GM12873 (cell line): Measurements from ENCODE around the gene MAP3K7.

Source experiments
- TF ChIP-seq, protein P1 (sequence below): IDR thresholded peaks from 2 replicates; pipeline ENCODE4 v1.5.1; 2012; ENCODE audit warnings: low read depth, mild to moderate bottlenecking, moderate library complexity, low read length, control low read depth; ENCODE audit not compliant: insufficient read depth; ENCODE audit errors: missing control alignments

The MAP3K7 gene

DNA sequence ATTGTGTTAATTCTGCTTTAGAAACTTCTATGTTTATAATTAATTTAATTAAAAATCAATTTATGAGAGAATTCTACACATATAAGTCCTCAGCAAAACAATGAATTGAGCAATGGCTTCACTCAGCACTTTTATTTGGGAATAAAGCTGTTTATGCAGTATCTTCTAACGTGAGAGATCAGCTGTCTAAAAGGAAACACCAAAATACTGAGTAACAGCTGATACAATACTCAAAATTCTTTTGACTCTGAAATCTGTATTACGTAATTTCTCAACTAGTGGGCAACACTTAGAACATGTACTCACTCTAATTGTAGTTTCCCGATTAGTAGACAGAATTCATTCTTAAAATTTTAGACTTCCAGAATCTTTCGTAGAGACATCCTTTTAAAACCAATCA is 49.8 kb downstream of the MAP3K7 start:
- TF ChIP-seq, protein P1, sequence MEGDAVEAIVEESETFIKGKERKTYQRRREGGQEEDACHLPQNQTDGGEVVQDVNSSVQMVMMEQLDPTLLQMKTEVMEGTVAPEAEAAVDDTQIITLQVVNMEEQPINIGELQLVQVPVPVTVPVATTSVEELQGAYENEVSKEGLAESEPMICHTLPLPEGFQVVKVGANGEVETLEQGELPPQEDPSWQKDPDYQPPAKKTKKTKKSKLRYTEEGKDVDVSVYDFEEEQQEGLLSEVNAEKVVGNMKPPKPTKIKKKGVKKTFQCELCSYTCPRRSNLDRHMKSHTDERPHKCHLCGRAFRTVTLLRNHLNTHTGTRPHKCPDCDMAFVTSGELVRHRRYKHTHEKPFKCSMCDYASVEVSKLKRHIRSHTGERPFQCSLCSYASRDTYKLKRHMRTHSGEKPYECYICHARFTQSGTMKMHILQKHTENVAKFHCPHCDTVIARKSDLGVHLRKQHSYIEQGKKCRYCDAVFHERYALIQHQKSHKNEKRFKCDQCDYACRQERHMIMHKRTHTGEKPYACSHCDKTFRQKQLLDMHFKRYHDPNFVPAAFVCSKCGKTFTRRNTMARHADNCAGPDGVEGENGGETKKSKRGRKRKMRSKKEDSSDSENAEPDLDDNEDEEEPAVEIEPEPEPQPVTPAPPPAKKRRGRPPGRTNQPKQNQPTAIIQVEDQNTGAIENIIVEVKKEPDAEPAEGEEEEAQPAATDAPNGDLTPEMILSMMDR: no peak

DNA sequence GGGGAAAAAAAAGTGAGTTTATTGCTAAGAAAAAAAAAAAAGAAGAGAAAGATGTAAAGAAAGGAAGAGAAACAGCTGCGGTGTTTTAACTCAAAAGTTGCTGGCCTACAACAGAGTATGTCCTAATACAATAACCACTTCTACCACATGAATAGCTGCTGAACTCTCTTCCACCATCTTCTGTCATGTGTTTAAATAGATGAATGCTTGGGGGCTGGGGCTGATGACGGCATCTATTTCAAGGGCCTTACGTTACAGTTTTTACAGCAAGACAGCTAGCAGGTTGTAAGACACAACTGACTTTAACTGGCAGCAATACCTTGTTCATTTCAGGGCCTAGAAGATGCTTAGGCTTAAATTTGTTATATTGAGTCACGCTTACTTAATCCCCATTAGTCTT is 50.4 kb downstream of the MAP3K7 start:
- TF ChIP-seq, protein P1: no peak

DNA sequence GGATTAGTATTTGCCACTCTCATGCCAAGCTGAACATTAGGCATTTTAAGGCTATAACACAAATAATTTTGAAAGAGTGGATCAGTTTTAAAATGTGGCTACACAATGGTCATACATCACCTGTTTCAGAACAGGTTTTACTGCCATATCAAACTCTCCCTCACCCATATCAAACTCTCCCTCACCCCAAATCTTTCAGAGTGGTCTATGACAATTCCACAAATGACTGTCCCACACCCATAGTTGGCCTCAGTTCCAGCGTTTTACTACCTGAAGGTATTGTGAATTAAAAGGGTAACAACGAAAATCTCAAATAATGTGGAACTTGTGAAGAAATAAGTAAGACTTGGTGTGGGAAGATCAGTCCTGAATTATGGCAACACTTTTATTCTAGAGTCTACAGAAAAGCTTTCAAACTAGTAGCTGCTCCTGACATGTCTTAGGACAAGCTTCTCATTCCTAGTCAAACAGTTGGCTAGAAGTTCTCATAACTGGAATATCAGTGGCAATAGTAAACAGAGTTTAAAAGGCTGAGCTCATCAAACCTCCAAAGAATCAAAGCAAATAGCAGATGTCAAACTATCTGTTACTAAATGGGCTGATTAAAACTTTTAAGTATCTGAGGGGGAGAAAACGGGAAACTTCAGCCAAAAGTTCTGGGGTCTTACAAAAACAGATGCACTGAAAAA is 52.4 kb downstream of the MAP3K7 start:
- TF ChIP-seq, protein P1: no peak

DNA sequence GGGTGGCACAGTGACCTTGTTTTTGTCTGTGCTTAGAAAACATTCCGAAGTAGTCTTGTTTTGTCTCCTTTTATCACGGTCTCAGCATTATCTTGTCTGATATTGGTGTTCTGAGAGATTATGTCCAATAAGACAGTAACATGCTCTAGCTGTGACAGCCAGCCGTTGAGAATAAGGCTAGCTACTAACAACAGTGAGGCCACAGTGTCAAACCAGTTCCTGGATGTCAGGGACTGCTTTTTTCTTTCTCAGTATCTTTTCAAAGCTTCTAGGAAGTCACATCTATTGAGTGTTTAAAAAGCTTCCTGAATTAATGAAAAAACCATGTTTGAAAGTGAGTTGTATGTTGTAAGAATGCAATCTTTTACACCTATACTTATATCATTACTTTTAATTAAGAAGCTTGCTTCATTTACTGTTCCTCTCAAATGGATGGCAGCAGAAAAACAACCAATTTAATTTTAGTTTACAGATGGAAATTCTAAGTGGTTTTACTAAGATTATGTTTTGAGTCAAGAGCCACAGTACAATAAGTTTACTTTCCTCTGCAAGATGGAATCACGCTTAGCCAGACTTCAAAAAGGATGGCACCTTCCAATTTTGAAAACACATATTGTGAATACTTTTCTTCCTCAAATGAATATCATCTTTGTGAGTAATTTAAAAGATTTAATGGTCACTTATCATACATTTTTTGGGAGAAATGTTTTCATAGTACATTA is 53.1 kb downstream of the MAP3K7 start:
- TF ChIP-seq, protein P1: no peak

DNA sequence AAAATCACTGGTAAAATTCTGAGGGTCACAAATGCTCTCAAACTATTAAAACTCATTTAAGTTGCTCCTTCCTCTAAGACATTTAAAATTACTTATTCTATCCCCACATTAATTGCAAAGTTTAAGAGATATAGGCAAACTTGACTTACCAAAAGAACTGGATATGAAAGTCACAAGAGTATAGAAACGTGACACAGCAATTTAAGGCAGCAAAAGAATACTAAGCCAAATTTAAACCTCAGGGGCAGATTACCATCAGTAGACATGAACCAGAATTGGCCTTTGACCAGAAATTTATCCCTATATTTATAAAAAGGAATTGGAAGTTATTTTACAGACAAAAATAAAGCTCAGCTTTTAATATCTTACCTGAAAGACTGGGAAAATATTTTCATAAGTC is 56.0 kb downstream of the MAP3K7 start:
- TF ChIP-seq, protein P1: no peak

DNA sequence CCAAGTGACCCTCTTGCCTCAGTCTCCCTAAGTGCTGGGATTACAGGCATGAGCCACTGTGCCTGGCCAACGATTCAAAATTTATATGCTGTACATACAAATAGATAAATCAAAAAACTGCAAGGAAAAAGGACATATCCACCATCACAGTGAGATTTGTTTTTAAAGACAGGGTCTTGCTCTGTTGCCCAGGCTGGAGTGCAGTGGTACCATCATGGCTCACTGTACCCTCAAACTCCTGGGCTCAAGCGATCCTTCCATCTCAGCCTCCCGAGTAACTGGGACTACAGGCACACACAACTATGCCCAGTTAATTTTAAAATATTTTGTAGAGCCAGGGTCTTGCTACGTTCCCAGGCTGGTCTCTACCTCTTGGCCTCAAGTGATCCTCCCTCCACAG is 61.5 kb downstream of the MAP3K7 start:
- TF ChIP-seq, protein P1: no peak

DNA sequence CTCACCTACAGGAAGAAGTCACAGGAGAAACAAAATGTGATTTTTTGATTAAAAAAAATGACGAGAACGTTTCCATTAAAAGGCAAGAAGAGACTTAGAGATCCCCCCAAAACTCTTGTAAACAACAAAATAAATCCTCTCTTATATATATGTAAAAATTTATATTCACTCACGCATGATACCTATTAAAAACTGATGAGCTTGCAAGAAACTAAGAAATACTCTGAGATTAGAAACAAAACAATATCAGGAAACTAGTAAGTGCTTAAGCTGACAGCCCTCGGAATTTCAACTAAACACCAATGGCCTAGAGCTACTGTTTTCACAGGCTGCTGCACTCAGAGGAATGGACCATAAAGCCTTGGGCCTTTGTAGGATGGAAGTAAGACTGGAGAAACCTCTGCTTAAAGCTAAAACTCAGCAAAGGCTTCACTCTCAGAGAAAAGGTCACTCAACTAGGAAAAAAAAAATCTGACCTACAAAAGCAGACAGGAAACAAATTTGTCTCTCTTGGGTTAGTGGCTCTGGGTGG is 63.0 kb downstream of the MAP3K7 start:
- TF ChIP-seq, protein P1: no peak
